GM11168 (cell line): ENCODE measurements around the gene SHF.

Source experiments
- in situ Hi-C: fragments of 300-500 bp; cut with MboI; formaldehyde crosslinking; loops from one replicate; pipeline ENCODE4 v1.12.0; 2022; ENCODE audit warnings: low sequenced_read_pairs; ENCODE audit not compliant: unreplicated experiment

Gene SHF

GRCh38 chr15:45132844-45133560, 54.8 kb downstream of the SHF start:
- in situ Hi-C loops = no loop called here

GRCh38 chr15:45131510-45131909, 56.3 kb downstream of the SHF start:
- in situ Hi-C loops = no loop called here

DNA sequence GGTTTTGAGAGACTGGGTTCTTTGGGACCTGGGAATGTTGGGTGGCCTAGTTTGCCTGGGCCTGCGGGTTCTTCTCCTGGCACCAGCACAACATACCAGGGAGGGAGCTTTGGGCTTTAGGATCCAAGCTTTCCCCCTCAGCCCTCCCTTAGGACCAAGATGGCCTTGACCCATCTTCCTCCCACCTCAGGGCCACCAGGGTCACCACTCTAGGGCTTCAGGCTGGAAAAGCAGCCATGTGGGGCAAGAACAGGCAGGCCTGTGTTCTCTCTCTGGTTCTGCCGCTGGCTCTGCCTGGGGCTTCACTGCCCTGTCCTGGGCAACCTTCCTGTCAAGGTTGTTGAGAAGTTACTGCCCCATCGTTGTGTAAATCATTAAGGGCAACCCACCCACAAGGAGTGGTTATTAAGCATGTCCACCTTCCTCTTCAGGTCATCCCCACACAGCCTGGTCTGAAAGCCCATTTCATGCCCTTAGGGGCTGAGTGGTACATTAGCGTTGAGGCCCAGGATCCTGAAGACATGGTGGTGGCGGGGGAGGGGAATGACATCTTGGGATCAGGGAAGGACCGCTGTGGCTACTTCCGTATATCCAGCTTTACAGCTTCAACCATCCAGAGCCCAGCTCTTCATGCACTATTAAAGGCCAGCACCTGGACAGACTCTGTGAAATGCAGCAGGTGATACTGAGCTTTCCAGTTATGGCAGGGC, 57.3 kb downstream of the SHF start:
- in situ Hi-C loops = no loop called here

GRCh38 chr15:45129651-45130129, 58.1 kb downstream of the SHF start, which contains the start of the genes DUOX1 and DUOXA1:
Gene DUOX1 (plus strand): TSS chr15:45129994. CDS start chr15:45131967, 1,973 bp downstream.
Gene DUOXA1 (minus strand): TSS chr15:45129879. CDS start chr15:45123014, 6,865 bp downstream.
- in situ Hi-C loops = no loop called here

GRCh38 chr15:45128971-45129639, 58.7 kb downstream of the SHF start:
- in situ Hi-C loops = no loop called here

DNA sequence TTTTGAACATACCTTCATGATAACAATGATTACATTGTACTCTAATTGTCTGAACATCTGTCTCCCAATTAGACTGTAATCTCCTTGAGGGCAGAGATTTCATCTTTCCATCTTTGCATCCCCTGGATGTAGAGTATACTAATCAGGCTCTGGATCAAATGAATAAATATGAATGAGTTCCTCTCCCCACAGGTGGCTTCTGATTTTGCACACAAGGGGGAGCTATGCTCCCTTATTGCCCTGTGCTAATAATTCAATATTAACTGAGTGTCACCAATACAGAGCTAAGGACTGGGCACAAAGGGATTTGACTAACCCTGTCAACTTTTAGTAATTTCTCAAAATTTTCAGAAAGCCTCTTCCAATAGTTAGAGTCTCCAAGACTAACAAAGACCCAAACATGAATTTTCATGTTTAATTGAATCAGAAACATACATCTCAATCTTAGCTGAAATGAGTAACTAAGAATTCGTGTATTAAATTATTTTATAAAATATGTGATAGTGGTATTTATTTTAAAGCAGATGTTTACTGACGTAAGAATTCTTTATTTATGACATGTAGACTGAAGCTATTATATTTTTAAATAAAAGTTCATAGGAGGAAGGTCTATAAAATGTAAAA, 61.1 kb downstream of the SHF start:
- in situ Hi-C loops = no loop called here

DNA sequence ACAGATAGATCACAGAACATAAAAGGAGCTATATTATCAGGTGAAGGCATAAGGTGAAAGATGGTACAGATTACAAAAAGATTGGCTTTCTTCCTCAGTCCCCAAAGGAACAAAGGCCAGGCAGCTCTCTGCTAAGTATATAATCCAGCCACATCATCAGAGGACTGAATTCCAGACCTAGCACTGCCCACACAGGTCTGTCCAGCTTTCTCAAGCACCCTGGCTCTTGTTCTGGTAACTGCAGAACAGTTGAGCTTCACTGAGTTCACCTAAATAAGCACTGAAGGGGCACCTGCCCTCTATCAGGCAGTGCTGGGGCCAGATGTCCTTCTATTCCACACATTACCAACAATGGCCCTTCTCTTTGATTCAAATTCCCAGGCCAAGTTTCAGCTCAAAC, 64.4 kb downstream of the SHF start:
- in situ Hi-C loops = no loop called here

GRCh38 chr15:45122719-45123118, 65.0 kb downstream of the SHF start:
- in situ Hi-C loops = no loop called here

- in situ Hi-C loops = no loop called here
Measured at GRCh38 chr15:45121706-45122417, 65.9 kb downstream of the SHF start.

DNA sequence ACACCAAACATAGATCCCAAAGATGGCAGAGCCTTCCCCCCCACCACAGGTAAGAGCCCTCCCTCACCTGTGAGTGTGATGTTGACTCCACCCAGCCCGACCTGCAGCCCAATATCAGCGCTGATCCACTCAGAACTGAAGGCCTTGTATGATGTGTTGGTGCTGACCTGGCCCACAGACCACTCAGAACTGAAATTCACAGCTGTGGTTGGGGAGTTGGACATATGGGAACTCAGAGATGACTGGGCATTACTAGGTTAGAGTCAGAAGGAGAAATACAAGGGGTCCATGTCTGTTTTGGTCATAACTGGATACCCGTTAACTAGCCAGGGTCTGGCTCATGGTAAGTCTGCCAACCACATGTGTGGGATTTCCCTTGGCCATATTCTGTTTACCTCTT, 66.7 kb downstream of the SHF start:
- in situ Hi-C loops = no loop called here

- in situ Hi-C loops = no loop called here
Measured at GRCh38 chr15:45120081-45120972, 67.4 kb downstream of the SHF start.

DNA sequence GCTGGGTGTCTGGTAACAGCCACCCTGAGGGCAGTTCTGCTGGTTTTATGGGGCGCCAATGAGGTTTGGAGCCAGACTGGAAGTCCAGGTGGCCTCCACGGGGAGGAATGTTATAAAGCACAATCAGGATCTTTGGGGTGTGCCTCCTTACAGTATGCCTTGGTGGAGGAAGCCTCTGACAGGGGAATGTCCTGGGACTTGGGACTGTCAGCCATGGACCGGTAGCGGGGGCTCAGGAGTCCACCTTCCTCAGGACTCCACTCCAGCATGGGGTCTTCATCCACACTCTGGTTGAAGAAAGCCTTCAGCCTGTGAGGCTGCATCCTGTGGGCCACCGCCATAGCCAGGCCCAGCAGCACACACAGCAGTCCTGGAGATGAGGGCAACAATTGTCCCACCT, 68.8 kb downstream of the SHF start:
- in situ Hi-C loops = no loop called here

DNA sequence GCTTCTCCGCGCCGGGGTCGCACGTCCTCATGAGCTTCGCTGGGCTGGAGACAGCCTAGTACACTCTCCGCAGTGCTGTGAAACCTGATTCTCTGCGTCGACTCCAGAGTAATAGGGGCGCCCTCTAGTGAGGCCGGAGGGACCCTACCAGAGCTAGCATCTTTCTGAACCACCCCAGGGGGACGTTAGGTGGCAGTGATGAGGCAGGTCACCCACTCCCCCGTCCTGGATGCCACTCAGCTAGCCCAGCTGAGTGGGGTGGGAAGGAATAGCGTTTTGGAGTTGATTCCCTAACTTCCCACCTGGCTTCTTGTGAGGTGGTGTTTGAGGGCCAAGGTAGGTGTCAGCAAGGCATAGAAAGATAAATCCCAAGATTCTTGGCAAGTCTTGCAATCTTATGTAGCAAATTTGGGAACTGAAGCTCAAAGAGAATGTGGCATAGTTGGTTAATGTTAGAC, 69.6 kb downstream of the SHF start:
- in situ Hi-C loops = no loop called here

GRCh38 chr15:45117308-45118130, 70.2 kb downstream of the SHF start:
- in situ Hi-C loops = no loop called here
